ENCODE results near the gene SLC27A4. TPM values are rescaled to one million over a fixed set of nuclear protein-coding genes. Genes with fewer than 3 reads are reported as not detected.

Gene SLC27A4
- total and polyA plus RNA-seq, 2 of the 13 experiments (the other 11 are each of a cell fraction or from before 2014, with no cell fraction given): 10.6 to 18.8 TPM

DNA sequence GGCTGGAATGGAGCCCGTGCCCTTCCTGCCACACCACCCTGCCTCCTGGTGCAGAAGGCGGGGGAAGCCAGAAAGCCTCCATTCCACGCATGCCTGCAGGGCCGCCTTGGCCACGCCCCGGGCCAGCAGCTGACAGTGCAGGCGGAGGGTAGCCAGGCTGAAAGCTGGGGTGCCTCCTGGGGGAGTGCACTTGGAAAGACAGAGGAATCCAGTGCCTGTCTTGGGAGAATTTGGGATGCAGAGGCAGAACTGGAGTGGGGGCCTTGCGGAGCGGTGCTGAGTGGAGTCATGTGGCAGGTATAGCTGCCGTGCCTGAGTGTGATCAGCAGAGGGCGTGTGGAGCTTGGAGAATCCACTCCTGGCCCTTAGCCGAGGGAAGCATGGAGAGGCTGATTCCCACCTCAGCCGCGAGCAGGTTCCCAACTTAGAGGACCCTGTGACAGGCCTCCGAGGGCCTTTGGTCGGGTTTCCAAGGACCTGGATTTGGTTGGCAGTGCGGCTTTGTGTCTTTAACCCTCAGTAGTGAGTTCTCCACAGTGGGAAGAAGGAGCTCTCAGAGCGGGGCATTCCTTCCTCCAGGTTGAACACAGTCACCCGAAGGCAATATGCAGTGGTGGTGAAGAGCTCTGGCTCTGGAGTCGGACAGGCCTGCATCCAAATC is 21.8 kb downstream of the SLC27A4 start (continued):
- TF ChIP-seq, protein P1, sequence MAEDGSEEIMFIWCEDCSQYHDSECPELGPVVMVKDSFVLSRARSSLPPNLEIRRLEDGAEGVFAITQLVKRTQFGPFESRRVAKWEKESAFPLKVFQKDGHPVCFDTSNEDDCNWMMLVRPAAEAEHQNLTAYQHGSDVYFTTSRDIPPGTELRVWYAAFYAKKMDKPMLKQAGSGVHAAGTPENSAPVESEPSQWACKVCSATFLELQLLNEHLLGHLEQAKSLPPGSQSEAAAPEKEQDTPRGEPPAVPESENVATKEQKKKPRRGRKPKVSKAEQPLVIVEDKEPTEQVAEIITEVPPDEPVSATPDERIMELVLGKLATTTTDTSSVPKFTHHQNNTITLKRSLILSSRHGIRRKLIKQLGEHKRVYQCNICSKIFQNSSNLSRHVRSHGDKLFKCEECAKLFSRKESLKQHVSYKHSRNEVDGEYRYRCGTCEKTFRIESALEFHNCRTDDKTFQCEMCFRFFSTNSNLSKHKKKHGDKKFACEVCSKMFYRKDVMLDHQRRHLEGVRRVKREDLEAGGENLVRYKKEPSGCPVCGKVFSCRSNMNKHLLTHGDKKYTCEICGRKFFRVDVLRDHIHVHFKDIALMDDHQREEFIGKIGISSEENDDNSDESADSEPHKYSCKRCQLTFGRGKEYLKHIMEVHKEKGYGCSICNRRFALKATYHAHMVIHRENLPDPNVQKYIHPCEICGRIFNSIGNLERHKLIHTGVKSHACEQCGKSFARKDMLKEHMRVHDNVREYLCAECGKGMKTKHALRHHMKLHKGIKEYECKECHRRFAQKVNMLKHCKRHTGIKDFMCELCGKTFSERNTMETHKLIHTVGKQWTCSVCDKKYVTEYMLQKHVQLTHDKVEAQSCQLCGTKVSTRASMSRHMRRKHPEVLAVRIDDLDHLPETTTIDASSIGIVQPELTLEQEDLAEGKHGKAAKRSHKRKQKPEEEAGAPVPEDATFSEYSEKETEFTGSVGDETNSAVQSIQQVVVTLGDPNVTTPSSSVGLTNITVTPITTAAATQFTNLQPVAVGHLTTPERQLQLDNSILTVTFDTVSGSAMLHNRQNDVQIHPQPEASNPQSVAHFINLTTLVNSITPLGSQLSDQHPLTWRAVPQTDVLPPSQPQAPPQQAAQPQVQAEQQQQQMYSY (CRISPR knock-in tag; IDR thresholded peaks at IDR 0.05): no peak
- TF ChIP-seq ZNF749 (CRISPR knock-in tag; IDR thresholded peaks at IDR 0.05; ENCODE audit: borderline replicate concordance) (0 out of 2 replicates have a peak, but pooled peaks have one; percentile 15), CHCHD3 (CRISPR knock-in tag; IDR thresholded peaks at IDR 0.05) (no peak), GATAD1 (CRISPR knock-in tag; IDR thresholded peaks at IDR 0.05) (0 out of 2 replicates have a peak, but pooled peaks have one; percentile 45), ERF (CRISPR knock-in tag; IDR thresholded peaks at IDR 0.05) (peak; percentile 83), ZNF34 (CRISPR knock-in tag; IDR thresholded peaks at IDR 0.05; ENCODE audit: borderline replicate concordance) (no peak), KLF15 (CRISPR knock-in tag; IDR thresholded peaks at IDR 0.05; ENCODE audit: borderline replicate concordance) (no peak), ZNF343 (CRISPR knock-in tag; IDR thresholded peaks at IDR 0.05) (no peak), ZNF569 (CRISPR knock-in tag; IDR thresholded peaks at IDR 0.05; ENCODE audit: borderline replicate concordance) (no peak), ZFAT (CRISPR knock-in tag; conservative IDR thresholded peaks at IDR 0.05) (no peak), ZKSCAN8 (CRISPR knock-in tag; IDR thresholded peaks at IDR 0.05; ENCODE audit: borderline replicate concordance) (peak; percentile 70; the same call in 1 of the 2 replicates), PHF5A (CRISPR knock-in tag; IDR thresholded peaks at IDR 0.05; ENCODE audit: low read depth, unreplicated experiment) (peak; percentile 72), TARDBP (CRISPR knock-in tag; IDR thresholded peaks at IDR 0.05) (peak; percentile 39; the same call in 1 of the 2 replicates), ELF3 (CRISPR knock-in tag; IDR thresholded peaks at IDR 0.05) (peak; percentile 31; the same call in 1 of the 2 replicates), ATF7 (IDR thresholded peaks at IDR 0.05) (no peak), ATF7 (CRISPR knock-in tag; IDR thresholded peaks at IDR 0.05) (no peak), ZNF562 (CRISPR knock-in tag; IDR thresholded peaks at IDR 0.05; ENCODE audit: borderline replicate concordance) (no peak), ZNF446 (CRISPR knock-in tag; IDR thresholded peaks at IDR 0.05) (no peak), TEAD3 (CRISPR knock-in tag; optimal IDR thresholded peaks at IDR 0.05; ENCODE audit: borderline replicate concordance) (peak; percentile 67), FOXO1 (CRISPR knock-in tag; IDR thresholded peaks at IDR 0.05) (no peak), SP1 (IDR thresholded peaks at IDR 0.05) (no peak), SP1 (CRISPR knock-in tag; IDR thresholded peaks at IDR 0.05) (0 out of 2 replicates have a peak, but pooled peaks have one; percentile 46), HOXA3 (CRISPR knock-in tag; IDR thresholded peaks at IDR 0.05) (peak; percentile 23; the same call in 1 of the 2 replicates), YY1 (IDR thresholded peaks at IDR 0.05; ENCODE audit: insufficient read depth, insufficient replicate concordance, low read depth, low read length) (peak; percentile 40)
- TF ChIP-seq, protein P2, sequence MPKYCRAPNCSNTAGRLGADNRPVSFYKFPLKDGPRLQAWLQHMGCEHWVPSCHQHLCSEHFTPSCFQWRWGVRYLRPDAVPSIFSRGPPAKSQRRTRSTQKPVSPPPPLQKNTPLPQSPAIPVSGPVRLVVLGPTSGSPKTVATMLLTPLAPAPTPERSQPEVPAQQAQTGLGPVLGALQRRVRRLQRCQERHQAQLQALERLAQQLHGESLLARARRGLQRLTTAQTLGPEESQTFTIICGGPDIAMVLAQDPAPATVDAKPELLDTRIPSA (CRISPR knock-in tag; IDR thresholded peaks at IDR 0.05; ENCODE audit: borderline replicate concordance): no peak
- TF ChIP-seq, protein P3, sequence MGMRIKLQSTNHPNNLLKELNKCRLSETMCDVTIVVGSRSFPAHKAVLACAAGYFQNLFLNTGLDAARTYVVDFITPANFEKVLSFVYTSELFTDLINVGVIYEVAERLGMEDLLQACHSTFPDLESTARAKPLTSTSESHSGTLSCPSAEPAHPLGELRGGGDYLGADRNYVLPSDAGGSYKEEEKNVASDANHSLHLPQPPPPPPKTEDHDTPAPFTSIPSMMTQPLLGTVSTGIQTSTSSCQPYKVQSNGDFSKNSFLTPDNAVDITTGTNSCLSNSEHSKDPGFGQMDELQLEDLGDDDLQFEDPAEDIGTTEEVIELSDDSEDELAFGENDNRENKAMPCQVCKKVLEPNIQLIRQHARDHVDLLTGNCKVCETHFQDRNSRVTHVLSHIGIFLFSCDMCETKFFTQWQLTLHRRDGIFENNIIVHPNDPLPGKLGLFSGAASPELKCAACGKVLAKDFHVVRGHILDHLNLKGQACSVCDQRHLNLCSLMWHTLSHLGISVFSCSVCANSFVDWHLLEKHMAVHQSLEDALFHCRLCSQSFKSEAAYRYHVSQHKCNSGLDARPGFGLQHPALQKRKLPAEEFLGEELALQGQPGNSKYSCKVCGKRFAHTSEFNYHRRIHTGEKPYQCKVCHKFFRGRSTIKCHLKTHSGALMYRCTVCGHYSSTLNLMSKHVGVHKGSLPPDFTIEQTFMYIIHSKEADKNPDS (CRISPR knock-in tag; IDR thresholded peaks at IDR 0.05): no peak
